HG03460 (cell line): ENCODE data around the gene OR6C76.
"Not testable (repeated sequence)": the region's sequence is repeated elsewhere in the genome, so short reads cannot be mapped to it uniquely, and the experiment has no call there.

ENCODE experiments used
- ATAC-seq: cut with Tn5 transposase; IDR thresholded peaks from one replicate; pipeline ENCODE4 v1.9.1; 2021; ENCODE audit not compliant: unreplicated experiment

Gene OR6C76

GRCh38 chr12:55425954-55426353 lies at the start of gene OR6C76:
Gene OR6C76 (plus strand): TSS chr12:55426254. CDS start chr12:55426254, 0 bp downstream.
- ATAC-seq, result no peak

- ATAC-seq, result no peak
These were observed 40.2 kb upstream of the OR6C76 start for GRCh38 chr12:55385891-55386290.

- ATAC-seq, result no peak
These were observed 33.8 kb upstream of the OR6C76 start for GRCh38 chr12:55392032-55392795.

- no peak for ATAC-seq
These were observed 29.7 kb upstream of the OR6C76 start for GRCh38 chr12:55396326-55396725.

GRCh38 chr12:55400229-55400628 lies 25.8 kb upstream of the OR6C76 start, which contains the start of gene OR6C65:
Gene OR6C65 (plus strand): TSS chr12:55400529. CDS start chr12:55400529, 0 bp downstream.
- ATAC-seq, result no peak

- ATAC-seq, result no peak
These were observed 18.2 kb upstream of the OR6C76 start for GRCh38 chr12:55407866-55408265.

- ATAC-seq, result not testable (repeated sequence)
These were observed 16.9 kb upstream of the OR6C76 start for GRCh38 chr12:55409133-55409532.

GRCh38 chr12:55412138-55412537 lies 13.9 kb upstream of the OR6C76 start:
- not testable (repeated sequence) for ATAC-seq

- not testable (repeated sequence) for ATAC-seq
These were observed 12.3 kb upstream of the OR6C76 start for GRCh38 chr12:55413498-55414388.

GRCh38 chr12:55414396-55414823 lies 11.6 kb upstream of the OR6C76 start:
- ATAC-seq, result not testable (repeated sequence)

GRCh38 chr12:55414889-55415288 lies 11.2 kb upstream of the OR6C76 start:
- not testable (repeated sequence) for ATAC-seq

GRCh38 chr12:55416961-55417360 lies 9.1 kb upstream of the OR6C76 start:
- no peak for ATAC-seq

GRCh38 chr12:55420307-55420962 lies 5.6 kb upstream of the OR6C76 start:
- no peak for ATAC-seq

GRCh38 chr12:55428331-55429243 lies 2.5 kb downstream of the OR6C76 start:
- no peak for ATAC-seq

GRCh38 chr12:55441233-55441632 lies 15.2 kb downstream of the OR6C76 start:
- not testable (repeated sequence) for ATAC-seq

- ATAC-seq, result no peak
These were observed 17.7 kb downstream of the OR6C76 start, which contains the start of gene OR6C2 for GRCh38 chr12:55443776-55444175. Gene OR6C2 (plus strand): TSS chr12:55444076. CDS start chr12:55452214, 8,138 bp downstream.

- no peak for ATAC-seq
These were observed 19.3 kb downstream of the OR6C76 start for GRCh38 chr12:55445357-55445756.

- ATAC-seq, result no peak
These were observed 20.3 kb downstream of the OR6C76 start for GRCh38 chr12:55446326-55446725.

- no peak for ATAC-seq
These were observed 22.8 kb downstream of the OR6C76 start for GRCh38 chr12:55448825-55449224.

- not testable (repeated sequence) for ATAC-seq
These were observed 38.9 kb downstream of the OR6C76 start for GRCh38 chr12:55464926-55465325.
